Stimulated activated naive CD4-positive, alpha-beta T cell (primary cell): ENCODE results near the gene HSD17B1.
A peak's percentile ranks its signal among the peaks of the same experiment; 100 is the strongest.

Experiments
- DNase-seq, 6 experiments: peaks; one replicate each; lab custom pipeline; 2025; lab: John Stamatoyannopoulos, UW

Gene HSD17B1

GRCh38 chr17:42566883-42567573, 14.3 kb downstream of the HSD17B1 start, which contains the start of gene MLX:
TSS of gene MLX (plus strand) at chr17:42567100. CDS start at chr17:42567125, 25 bp downstream.
- peak; percentile 80 to 92 (median 90) for DNase-seq

DNA sequence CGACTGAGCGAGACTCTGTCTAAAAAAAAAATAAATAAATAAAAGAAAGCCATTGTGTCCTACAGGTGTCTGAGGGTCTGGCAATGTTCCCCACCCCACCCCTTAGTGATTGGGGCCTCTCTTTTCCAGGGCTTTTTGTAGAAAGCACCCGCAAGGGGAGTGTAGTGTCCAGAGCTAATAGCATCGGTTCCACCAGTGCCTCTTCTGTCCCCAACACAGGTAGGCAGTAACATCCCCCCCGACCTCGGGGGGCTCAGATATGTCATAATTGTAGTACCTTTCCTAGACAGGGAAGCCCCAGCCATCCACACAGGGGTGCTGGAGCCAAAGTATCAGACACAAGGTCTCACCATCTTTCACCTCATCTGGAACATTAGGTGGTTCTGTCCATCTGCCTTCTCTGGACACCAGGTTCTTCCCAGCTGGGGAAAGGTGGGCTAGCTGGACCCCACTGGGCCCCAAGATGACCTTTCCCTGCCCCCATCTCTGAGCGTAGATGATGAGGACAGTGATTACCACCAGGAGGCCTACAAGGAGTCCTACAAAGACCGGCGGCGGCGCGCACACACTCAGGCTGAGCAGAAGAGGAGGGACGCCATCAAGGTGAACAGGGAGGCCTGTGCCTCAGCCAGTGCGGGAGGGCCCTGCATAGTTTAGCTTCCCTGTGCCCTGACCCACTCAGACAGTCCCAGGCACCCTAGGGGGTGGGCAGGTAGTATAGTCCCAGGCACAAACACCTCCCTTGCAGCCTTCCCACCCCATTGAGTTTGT, 15.8 kb downstream of the HSD17B1 start:
- DNase-seq = no peak

GRCh38 chr17:42571435-42572225, 18.9 kb downstream of the HSD17B1 start:
- no peak for DNase-seq

DNA sequence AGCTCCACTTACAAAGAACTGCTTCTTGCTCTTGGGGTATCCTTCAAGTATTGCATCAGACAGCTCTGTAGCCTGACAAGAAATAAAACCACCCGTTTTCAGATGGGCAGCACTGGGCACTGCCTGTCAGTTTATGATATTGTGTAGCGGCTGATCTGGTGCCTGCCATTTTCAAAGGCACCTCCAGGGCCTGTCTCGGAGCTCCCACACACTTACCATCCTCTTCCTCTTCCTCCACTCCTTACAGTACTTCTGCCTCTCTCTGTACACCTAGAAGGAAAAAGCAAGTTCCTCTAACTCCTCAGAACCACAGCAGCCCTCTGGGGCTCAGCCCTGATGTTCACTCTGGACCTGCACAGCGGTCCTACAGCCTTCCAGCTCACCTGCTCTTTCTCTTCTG, 20.4 kb downstream of the HSD17B1 start:
- DNase-seq = no peak

DNA sequence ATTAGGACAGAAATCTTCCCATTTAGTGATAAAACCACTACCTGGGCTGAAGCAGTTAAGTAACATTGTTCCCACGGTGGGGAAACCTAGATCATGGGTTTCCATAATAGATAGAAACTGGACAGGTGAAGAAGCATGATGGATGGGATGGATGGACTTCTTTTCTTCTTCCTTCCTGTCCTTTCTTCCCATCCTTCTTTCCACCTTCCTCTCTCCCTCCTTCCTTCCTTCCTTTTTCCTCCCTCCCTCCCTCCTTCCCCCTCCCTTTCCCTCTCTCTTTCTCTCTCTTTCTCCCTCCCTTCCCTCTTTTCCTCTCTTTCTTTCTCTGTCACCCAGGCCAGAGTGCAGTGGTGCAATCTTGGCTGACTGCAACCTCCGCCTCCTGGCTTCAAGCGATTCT, 21.7 kb downstream of the HSD17B1 start:
- no peak for DNase-seq

GRCh38 chr17:42577140-42577531, 24.4 kb downstream of the HSD17B1 start:
- no peak for DNase-seq

DNA sequence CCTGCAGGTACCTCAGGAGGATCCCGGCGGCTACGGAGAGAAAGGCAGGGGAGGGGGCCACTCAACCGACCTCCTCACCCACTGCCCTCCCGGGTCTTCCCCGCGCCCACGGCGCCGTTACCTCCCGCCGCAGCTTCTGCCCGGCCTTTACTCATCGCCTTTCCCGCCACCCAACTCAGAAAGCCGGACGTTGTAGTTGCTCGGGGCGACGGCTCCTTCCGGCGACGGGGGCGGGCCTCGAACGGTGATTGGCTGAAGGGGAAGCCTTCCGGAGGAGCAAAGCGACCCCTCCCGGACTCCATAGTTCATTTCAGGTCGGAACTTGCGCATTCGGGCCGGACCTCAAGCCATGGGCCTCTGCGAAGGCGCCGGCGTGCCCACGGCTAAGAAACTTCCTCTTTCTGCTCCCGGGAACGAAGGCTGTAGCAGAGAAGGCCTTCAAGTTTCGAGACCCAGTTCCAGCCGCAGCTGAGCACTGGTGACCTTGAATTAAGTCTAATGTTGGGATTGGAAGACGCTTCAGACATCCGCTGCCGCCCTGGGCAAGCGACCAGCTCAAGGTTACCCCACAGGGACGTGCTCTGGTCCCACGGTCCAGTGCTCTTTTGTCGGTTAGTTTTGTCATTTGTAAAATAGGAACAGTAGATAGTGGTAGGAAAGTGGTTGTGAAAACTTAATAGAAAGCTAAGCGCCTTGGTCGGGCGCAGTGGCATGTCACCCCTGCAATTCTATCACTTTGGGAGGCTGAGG, 25.0 kb downstream of the HSD17B1 start, which contains the start of gene PSMC3IP:
TSS of gene PSMC3IP (minus strand) at position 198 of the 750 bp plus-strand sequence. CDS start at position 155, 43 bp downstream.
- peak; percentile 75 to 88 (median 82) for DNase-seq

DNA sequence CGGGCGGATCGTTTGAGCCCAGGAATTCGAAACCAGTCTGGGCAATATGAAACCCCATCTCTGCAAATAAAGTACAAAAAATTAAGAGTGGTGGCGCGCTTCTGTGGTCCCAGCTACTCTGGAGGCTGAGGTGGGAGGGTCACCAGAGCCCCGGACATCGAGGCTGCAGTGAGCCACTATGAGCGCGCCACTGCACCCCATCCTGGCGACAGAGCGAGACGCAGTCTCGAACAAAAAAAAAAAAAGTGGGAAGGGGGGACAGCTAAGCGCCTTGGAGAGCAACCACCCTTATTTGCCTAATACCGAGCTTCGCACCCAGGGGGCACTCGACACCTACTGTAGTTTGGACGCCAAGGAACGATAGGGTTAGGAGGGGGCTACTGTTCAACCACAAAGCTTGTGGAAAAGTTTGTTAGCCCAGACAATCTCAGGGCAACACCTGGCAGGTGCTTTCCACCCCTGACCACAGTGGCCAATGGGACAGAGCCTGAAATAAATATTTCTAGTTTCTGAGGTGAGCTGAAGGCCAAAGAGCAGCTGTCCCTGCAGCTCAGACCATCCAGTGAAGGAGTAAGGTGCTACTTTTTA, 25.7 kb downstream of the HSD17B1 start:
- DNase-seq = peak; percentile 46 to 66 (median 59)

- DNase-seq = no peak
Observed at GRCh38 chr17:42579794-42580551, 27.2 kb downstream of the HSD17B1 start.

DNA sequence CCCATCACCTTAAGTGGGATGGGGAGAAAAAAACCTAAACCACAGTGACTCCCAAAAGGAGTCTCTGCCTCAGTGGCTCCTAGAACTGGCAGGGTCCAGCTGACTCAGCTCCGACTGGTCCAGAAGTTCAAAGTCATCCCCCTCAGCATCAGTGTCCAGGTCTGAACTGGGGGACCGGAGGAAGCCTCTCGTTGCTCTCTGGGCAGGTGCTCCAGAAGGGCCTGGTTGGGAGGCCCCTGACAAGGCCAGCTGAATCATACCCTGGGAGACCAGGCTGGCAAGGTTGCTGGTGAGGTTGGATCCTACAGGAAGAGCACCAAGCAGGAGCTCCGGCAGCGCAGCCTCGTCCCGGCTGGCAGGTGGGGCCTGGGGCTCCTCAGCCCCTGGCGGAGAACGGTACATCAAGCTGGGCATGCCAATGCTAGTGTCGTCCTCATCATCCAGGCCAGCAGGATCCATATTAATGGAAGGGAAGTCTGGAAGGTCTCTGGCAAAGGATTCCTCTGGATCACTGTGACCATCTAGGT, 29.1 kb downstream of the HSD17B1 start:
- DNase-seq = no peak

DNA sequence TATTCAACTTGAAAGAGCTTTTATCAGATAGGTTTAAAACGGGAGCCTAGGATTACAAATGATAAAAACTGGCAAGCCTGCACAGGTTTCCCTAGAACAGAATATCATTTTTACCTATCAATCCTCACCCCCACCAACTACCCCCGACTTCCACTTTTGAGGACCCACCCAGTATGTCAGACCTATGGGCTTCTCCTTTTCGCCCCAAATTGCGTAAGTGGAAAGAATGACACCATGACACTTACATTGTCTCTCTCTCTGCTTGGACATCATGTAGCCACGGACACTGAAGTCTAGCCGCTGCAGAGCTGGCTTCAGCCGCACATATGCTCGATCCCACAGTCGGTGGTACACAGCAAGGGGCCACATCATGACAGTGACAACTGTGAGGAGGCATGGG, 32.2 kb downstream of the HSD17B1 start:
- no peak for DNase-seq

DNA sequence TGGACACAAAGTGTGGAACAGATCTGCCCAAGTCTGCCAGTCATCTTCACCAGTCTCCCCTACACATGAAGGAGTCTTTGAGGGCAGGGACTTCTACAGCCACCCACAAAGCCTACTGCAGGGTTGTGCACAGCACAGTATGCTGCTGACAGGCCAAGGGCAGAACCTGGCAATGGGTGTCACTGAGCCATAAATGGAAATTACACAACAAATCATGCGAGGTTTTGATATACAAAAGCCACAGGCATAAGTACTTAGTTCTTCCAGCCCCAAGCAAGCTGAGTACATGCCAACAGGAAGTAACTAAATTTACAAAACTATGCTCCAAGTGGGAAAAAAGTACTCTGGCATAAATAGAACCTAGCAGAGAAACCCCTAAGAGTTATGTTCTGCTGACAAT, 32.6 kb downstream of the HSD17B1 start:
- no peak for DNase-seq

GRCh38 chr17:42586514-42587230, 33.9 kb downstream of the HSD17B1 start:
- DNase-seq = no peak

GRCh38 chr17:42590886-42591285, 38.2 kb downstream of the HSD17B1 start:
- DNase-seq = no peak

- no peak for DNase-seq
Observed at GRCh38 chr17:42591411-42591810, 38.7 kb downstream of the HSD17B1 start.

DNA sequence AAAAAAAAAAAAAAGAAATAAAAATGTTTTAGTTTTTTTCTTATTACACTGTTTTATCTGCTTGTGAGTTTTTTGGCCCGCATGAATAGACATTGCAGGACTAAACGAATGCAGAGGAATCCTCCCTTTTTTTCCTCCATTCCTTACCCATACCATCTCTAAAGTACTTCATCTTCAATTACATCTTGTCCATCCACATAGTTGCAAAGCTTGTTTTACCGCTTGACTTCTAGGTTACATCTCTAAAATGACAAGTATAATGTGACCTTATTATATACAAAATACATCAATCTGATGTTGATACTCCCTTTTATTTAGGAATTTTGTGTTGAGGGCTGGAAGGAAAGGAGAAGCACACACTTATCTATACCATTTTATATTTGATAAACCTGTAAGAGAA, 43.7 kb downstream of the HSD17B1 start:
- DNase-seq = no peak

DNA sequence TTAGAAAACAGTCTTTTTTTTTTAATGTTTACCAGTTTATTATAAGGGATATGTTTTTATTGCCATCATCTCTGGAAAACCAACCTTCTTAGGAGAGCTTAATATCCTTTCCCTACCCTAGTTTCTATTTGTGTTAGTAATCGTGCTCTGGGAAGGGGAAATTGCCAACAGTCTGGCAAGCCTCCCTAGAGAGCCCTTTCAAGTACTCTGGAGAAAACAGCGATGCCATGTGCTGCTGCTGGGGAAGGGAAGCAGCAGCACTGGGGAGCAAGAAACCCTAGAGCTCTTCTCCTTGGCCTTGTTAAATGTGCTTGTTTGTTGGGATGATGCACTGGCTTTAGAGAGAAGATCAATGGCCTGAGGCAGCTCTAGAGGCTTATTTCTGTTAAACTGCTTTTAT, 46.2 kb downstream of the HSD17B1 start:
- no peak for DNase-seq

- DNase-seq = no peak
Observed at GRCh38 chr17:42603318-42603717, 50.6 kb downstream of the HSD17B1 start.
